Activated gamma-delta T cell treated with anti-CD3 and anti-CD28 coated beads, Interleukin-2, amount 50 U/mL, for 16 hours (primary cell): Measurements from ENCODE around the gene IGLL5.

Experiments used
- DNase-seq: peaks from one replicate; pipeline ENCODE4 v3.0.0-alpha.2; 2020; ENCODE audit warnings: low read depth

Gene IGLL5

GRCh38 chr22:22938672-22939587, 51.3 kb downstream of the IGLL5 start:
- no peak for DNase-seq

GRCh38 chr22:22939588-22940368, 52.2 kb downstream of the IGLL5 start:
- DNase-seq: no peak

GRCh38 chr22:22940961-22941605, 53.5 kb downstream of the IGLL5 start:
- no peak for DNase-seq

GRCh38 chr22:22941831-22942510, 54.4 kb downstream of the IGLL5 start:
- DNase-seq: no peak

GRCh38 chr22:22942511-22943329, 55.1 kb downstream of the IGLL5 start:
- peak; percentile 63 for DNase-seq

- no peak for DNase-seq
These were observed 56.1 kb downstream of the IGLL5 start for GRCh38 chr22:22943521-22944267.

GRCh38 chr22:22944268-22944985, 56.8 kb downstream of the IGLL5 start:
- DNase-seq: no peak

GRCh38 chr22:22945195-22945594, 57.6 kb downstream of the IGLL5 start:
- no peak for DNase-seq
